Transverse colon (tissue), 4 donors: ENCODE results near the gene USP46. TPM values are rescaled to one million over a fixed set of nuclear protein-coding genes. Genes with fewer than 3 reads are reported as not detected.
A peak's percentile ranks its signal among the peaks of the same experiment; 100 is the strongest.

Experiments used
- DNase-seq: peaks from one replicate; pipeline ENCODE4 v3.0.0-alpha.2; 2019
- H3K27ac ChIP-seq, 4 donors: fragments of 200-600 bp; sonication (generic); 2 replicates each; pipeline ENCODE4 v1.5.1; 2016 to 2018; ENCODE audit warnings: inconsistent platforms in 4 of 4
- H3K27me3 ChIP-seq: fragments of 200-600 bp; sonication (generic); 2 replicates; pipeline ENCODE4 v1.5.1; 2017; ENCODE audit warnings: inconsistent platforms
- H3K36me3 ChIP-seq, 4 donors: fragments of 200-600 bp; sonication (generic); 2 replicates each; pipeline ENCODE4 v1.5.1; 2017 to 2019; ENCODE audit warnings: inconsistent platforms in 4 of 4
- H3K4me1 ChIP-seq, 4 donors: fragments of 200-600 bp; sonication (generic); 2 replicates each; pipeline ENCODE4 v1.5.1; 2017 to 2020; ENCODE audit warnings: inconsistent platforms in 4 of 4
- H3K4me3 ChIP-seq, 4 donors: fragments of 200-600 bp; sonication (generic); 1 replicate in 1 of 4; 2 replicates in 3 of 4; pipeline versions ENCODE4 v1.5.1 to v1.6.1; 2017 to 2019; ENCODE audit warnings: inconsistent platforms in 4 of 4
- H3K9me3 ChIP-seq, 2 donors: fragments of 200-600 bp; sonication (generic); 2 replicates each; pipeline ENCODE4 v1.5.1; 2017 to 2019; ENCODE audit warnings: inconsistent platforms in 2 of 2
- CTCF ChIP-seq, 5 experiments: fragments of 200-600 bp in 3 of 5; fragments of 450-650 bp in 2 of 5; sonication (generic) in 3 of 5; IDR thresholded peaks; 1 replicate in 2 of 5; 2 replicates in 3 of 5; pipeline ENCODE4 v1.5.1; 2016 to 2017; ENCODE audit warnings: antibody characterized with exemption in 5 of 5, inconsistent platforms in 3 of 5, mild to moderate bottlenecking in 2 of 5, moderate library complexity in 1 of 5
- EP300 ChIP-seq: sonication (generic); formaldehyde crosslinking; IDR thresholded peaks from one replicate; pipeline ENCODE4 v1.6.1; 2017; ENCODE audit warnings: antibody characterized with exemption, low read depth
- POLR2A ChIP-seq: fragments of 450-650 bp; IDR thresholded peaks from one replicate; pipeline ENCODE4 v1.6.1; 2016; ENCODE audit warnings: antibody characterized with exemption, mild to moderate bottlenecking, moderate library complexity
- POLR2AphosphoS5 ChIP-seq, 3 donors: sonication (generic); formaldehyde crosslinking; IDR thresholded peaks; one replicate each; pipeline ENCODE4 v1.6.1; 2016; ENCODE audit warnings: antibody characterized with exemption in 3 of 3
- WGBS, 2 donors: methylation state at CpG; one replicate each; pipeline ENCODE4 v1.1.5; 2018; ENCODE audit warnings: low coverage in 1 of 2; 5-methylcytosine and 5-hydroxymethylcytosine counted together
- in situ Hi-C, 4 donors: fragments of 200-750 bp; cut with MboI; loops; one replicate each; pipeline versions ENCODE4 v1.15.0 to v1.15.1; 2017; ENCODE audit warnings: low sequenced_read_pairs in 3 of 4, low pct_ligation_motif_present in 1 of 4, low pct_unique_long_range_greater_than_20kb in 1 of 4
- intact Hi-C: fragments of 100-400 bp; cut with DNase I; formaldehyde crosslinking; loops from one replicate; pipeline ENCODE4 v1.15.1; 2023; ENCODE audit warnings: low total_unique reads
- total RNA-seq, 4 donors: library from RNA; depleted of rRNA; stranded (reverse); fragments of >200 nt; gene quantifications; one replicate each; pipeline ENCODE4 v1.1.0, GENCODE V29; 2016

The USP46 gene
- total RNA-seq, 4 donors from 2014 or later, result 6.0 to 7.6 (median 6.8) TPM

- in situ Hi-C loops (no loop called here), intact Hi-C loops (no loop called here)
- Histone ChIP-seq H3K4me3 (no peak overlapping the region), H3K27ac (no peak overlapping the region), H3K36me3 (no peaks in the 10 kb centered on the region), H3K9me3 (no peaks in the 10 kb centered on the region), H3K4me1 (peaks cover 0 to 21% (median 8%) of the 10 kb centered on the region in 4 donors), H3K27me3 (no peaks in the 10 kb centered on the region)
- WGBS, 2 donors, result 33 to 50% methylated on average over 3 to 4 of the region's 4 CpGs
- TF ChIP-seq CTCF (IDR thresholded peaks at IDR 0.05) (no peak), POLR2AphosphoS5 (IDR thresholded peaks at IDR 0.05) (no peak), EP300 (no peak), POLR2A (no peak)
- peak; percentile 21 for DNase-seq
Observed at GRCh38 chr4:52643785-52644244, 15.3 kb downstream of the USP46 start.

GRCh38 chr4:52643190-52643589, 15.9 kb downstream of the USP46 start:
- in situ Hi-C loops, result no loop called here
- peaks cover 0 to 21% (median 8%) of the 10 kb centered on the region in 4 donors for H3K4me1 ChIP-seq
- DNase-seq, result no peak
- no peaks in the 10 kb centered on the region for H3K27me3 ChIP-seq
- TF ChIP-seq POLR2A (no peak), EP300 (no peak), CTCF (IDR thresholded peaks at IDR 0.05) (no peak), POLR2AphosphoS5 (IDR thresholded peaks at IDR 0.05) (no peak)
- intact Hi-C loops, result no loop called here
- H3K4me3 ChIP-seq, result no peak overlapping the region
- H3K9me3 ChIP-seq, result no peaks in the 10 kb centered on the region
- no peaks in the 10 kb centered on the region for H3K36me3 ChIP-seq
- no peak overlapping the region for H3K27ac ChIP-seq
- WGBS, 2 donors, result 91% methylated on average over 2 of the region's 2 CpGs; no CpG with 5 or more reads in 1 of the 2 donors

GRCh38 chr4:52641854-52642563, 17.1 kb downstream of the USP46 start:
- H3K4me3 ChIP-seq, result no peak overlapping the region
- TF ChIP-seq POLR2AphosphoS5 (IDR thresholded peaks at IDR 0.05), result no peak
- intact Hi-C loops, result no loop called here
- no peaks in the 10 kb centered on the region for H3K27me3 ChIP-seq
- no peaks in the 10 kb centered on the region for H3K9me3 ChIP-seq
- peaks cover 0 to 18% (median 8%) of the 10 kb centered on the region in 4 donors for H3K4me1 ChIP-seq
- H3K27ac ChIP-seq, result no peak overlapping the region
- in situ Hi-C loops, result no loop called here
- 69 to 78% methylated on average over 2 to 3 of the region's 3 CpGs for WGBS, 2 donors
- no peaks in the 10 kb centered on the region for H3K36me3 ChIP-seq
- DNase-seq, result no peak

GRCh38 chr4:52640808-52641565, 18.1 kb downstream of the USP46 start:
- Histone ChIP-seq H3K36me3 (no peaks in the 10 kb centered on the region), H3K4me3 (no peak overlapping the region), H3K27ac (peak overlapping the region in 1 of 4 donors; percentile 12), H3K9me3 (no peaks in the 10 kb centered on the region), H3K4me1 (peaks cover 0 to 18% (median 8%) of the 10 kb centered on the region in 4 donors), H3K27me3 (no peaks in the 10 kb centered on the region)
- 52 to 57% methylated on average over 6 of the region's 6 CpGs for WGBS, 2 donors
- intact Hi-C loops, result no loop called here
- DNase-seq, result no peak
- TF ChIP-seq EP300, result no peak
- no peak for TF ChIP-seq CTCF (IDR thresholded peaks at IDR 0.05)
- TF ChIP-seq POLR2AphosphoS5 (IDR thresholded peaks at IDR 0.05), result no peak
- no peak for TF ChIP-seq POLR2A
- in situ Hi-C loops, result no loop called here
